ENCODE data around the gene RAMP3. TPM values are rescaled to one million over a fixed set of nuclear protein-coding genes. Genes with fewer than 3 reads are reported as not detected.
"Not testable (repeated sequence)": the region's sequence is repeated elsewhere in the genome, so short reads cannot be mapped to it uniquely, and the experiment has no call there.

The RAMP3 gene
- total RNA-seq, 1 donor from 2014 or later, result not detected

DNA sequence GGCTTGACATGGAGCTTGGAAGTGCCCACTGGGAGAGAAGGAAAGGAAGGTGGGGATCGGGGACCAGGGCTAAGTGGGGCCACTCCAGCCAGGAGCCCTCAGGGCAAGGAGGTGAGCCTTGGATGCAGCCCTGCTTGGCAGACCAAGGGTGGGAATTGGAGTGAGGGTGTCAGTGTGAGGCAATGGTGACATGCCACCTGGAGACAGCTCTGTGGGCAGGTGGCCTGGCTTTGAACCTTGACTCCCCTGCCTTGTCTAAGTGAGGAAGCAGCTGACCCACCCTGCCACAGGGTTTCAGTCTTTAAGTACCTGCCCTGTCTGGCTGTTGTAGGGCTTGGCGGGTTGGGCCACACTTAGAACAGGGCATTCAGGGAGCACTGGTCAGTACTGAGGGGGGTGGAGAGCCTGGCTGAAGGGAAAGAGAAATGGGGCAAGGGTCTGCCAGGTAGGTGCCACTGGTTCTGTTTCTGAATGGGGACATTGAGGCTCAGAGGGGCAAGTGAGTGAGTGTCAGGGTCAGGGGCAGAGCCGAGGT, 4.8 kb downstream of the RAMP3 start:
- Mint-ChIP-seq H3K9me3 (ENCODE audit: low read depth) (peaks cover 9% of the 10 kb centered on the region), H3K27ac (no peak overlapping the region), H3K36me3 (ENCODE audit: insufficient read depth) (no peaks in the 10 kb centered on the region), H3K4me3 (ENCODE audit: low read depth) (no peak overlapping the region), H3K4me1 (ENCODE audit: low read depth) (no peaks in the 10 kb centered on the region), H3K27me3 (peaks cover 66% of the 10 kb centered on the region)
- no peak for DNase-seq (ENCODE audit: low spot score, unreplicated experiment)
- TF ChIP-seq CTCF (IDR thresholded peaks at IDR 0.05; ENCODE audit: unreplicated experiment), result no peak

- DNase-seq (ENCODE audit: low spot score, unreplicated experiment), result no peak
- Mint-ChIP-seq H3K4me1 (ENCODE audit: low read depth) (no peaks in the 10 kb centered on the region), H3K9me3 (ENCODE audit: low read depth) (peaks cover 9% of the 10 kb centered on the region), H3K36me3 (ENCODE audit: insufficient read depth) (no peaks in the 10 kb centered on the region), H3K27ac (no peak overlapping the region), H3K27me3 (peaks cover 65% of the 10 kb centered on the region), H3K4me3 (ENCODE audit: low read depth) (no peak overlapping the region)
- no peak for TF ChIP-seq CTCF (IDR thresholded peaks at IDR 0.05; ENCODE audit: unreplicated experiment)
These were observed 5.5 kb downstream of the RAMP3 start for GRCh38 chr7:45162943-45163691.

- Mint-ChIP-seq H3K9me3 (ENCODE audit: low read depth) (peaks cover 9% of the 10 kb centered on the region), H3K4me1 (ENCODE audit: low read depth) (no peaks in the 10 kb centered on the region), H3K27me3 (peaks cover 61% of the 10 kb centered on the region), H3K27ac (no peak overlapping the region), H3K4me3 (ENCODE audit: low read depth) (no peak overlapping the region), H3K36me3 (ENCODE audit: insufficient read depth) (no peaks in the 10 kb centered on the region)
- DNase-seq (ENCODE audit: low spot score, unreplicated experiment), result no peak
- no peak for TF ChIP-seq CTCF (IDR thresholded peaks at IDR 0.05; ENCODE audit: unreplicated experiment)
These were observed 6.1 kb downstream of the RAMP3 start for GRCh38 chr7:45163692-45164052.

DNA sequence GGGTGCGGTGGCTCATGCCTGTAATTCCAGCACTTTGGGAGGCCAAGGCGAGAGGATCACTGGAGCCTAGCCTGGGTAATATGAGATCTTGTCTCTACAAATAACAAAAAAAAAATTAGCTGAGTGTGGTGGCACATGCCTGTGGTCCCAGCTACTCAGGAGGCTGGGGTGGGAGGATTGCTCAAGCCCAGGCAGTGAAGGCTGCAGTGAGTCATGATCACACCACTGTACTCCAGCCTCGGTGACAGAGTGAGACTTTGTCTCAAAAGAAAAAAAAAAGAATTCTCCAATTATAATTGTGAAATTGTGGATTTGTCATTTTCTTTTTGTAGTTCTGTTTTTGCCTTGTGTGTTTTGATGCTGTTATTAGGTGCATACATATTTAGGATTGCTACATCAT, 6.7 kb downstream of the RAMP3 start:
- H3K27me3 Mint-ChIP-seq, result peaks cover 58% of the 10 kb centered on the region
- DNase-seq (ENCODE audit: low spot score, unreplicated experiment); H3K4me3 Mint-ChIP-seq (ENCODE audit: low read depth); H3K9me3 Mint-ChIP-seq (ENCODE audit: low read depth); H3K36me3 Mint-ChIP-seq (ENCODE audit: insufficient read depth); H3K4me1 Mint-ChIP-seq (ENCODE audit: low read depth); H3K27ac Mint-ChIP-seq: not testable (repeated sequence)

DNA sequence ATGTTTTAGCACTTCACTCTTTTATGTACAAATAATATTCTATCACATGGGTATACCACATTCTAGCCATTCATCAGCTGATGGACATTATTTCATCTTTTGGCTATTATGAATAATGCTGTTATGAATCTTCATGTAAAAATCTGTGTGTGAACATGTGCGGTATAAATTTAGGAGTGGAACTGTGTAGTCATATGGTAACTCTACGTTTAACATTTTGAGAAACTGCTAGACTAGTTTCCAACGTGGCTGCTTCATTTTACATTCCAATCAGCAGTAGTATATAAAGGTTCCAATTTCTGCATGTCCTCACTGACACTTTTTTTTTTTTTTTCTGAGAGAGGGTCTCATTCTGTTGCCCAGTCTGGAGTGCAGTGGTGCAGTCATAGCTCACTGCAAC, 8.3 kb downstream of the RAMP3 start:
- TF ChIP-seq CTCF (IDR thresholded peaks at IDR 0.05; ENCODE audit: unreplicated experiment), result no peak
- Mint-ChIP-seq H3K27ac (no peak overlapping the region), H3K4me3 (ENCODE audit: low read depth) (no peak overlapping the region), H3K9me3 (ENCODE audit: low read depth) (peaks cover 9% of the 10 kb centered on the region), H3K36me3 (ENCODE audit: insufficient read depth) (no peaks in the 10 kb centered on the region), H3K4me1 (ENCODE audit: low read depth) (no peaks in the 10 kb centered on the region), H3K27me3 (peaks cover 49% of the 10 kb centered on the region)
- DNase-seq (ENCODE audit: low spot score, unreplicated experiment), result no peak

DNA sequence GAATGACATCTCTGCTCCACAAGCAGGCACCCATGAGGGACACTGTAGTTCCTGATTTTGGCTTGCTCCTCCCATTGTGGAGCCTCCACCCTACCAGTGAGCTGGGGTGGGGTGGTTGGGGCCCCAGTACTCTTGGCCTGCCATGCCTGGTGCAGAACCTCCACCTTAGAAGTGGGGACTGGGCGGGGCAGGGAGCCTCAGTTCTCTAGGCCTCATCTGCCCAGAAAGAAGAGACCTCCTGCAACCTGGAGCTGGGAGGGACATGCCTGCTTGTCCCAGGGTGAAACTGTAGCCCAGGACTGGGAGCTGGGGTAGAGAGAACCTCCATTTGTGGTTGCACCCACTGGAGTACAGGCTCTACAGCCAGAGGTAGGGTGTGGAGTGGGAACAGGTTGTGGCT, 14.4 kb downstream of the RAMP3 start:
- TF ChIP-seq CTCF (IDR thresholded peaks at IDR 0.05; ENCODE audit: unreplicated experiment), result no peak
- H3K27me3 Mint-ChIP-seq, result peaks cover 11% of the 10 kb centered on the region
- H3K9me3 Mint-ChIP-seq (ENCODE audit: low read depth), result no peaks in the 10 kb centered on the region
- H3K36me3 Mint-ChIP-seq (ENCODE audit: insufficient read depth), result no peaks in the 10 kb centered on the region
- DNase-seq (ENCODE audit: low spot score, unreplicated experiment), result no peak
- H3K4me1 Mint-ChIP-seq (ENCODE audit: low read depth), result no peaks in the 10 kb centered on the region
- no peak overlapping the region for H3K27ac Mint-ChIP-seq
- H3K4me3 Mint-ChIP-seq (ENCODE audit: low read depth), result no peak overlapping the region

Measured in progenitor cell of endocrine pancreas (in vitro differentiated cells).